Measurements from ENCODE around the gene CTBP1.

DNA sequence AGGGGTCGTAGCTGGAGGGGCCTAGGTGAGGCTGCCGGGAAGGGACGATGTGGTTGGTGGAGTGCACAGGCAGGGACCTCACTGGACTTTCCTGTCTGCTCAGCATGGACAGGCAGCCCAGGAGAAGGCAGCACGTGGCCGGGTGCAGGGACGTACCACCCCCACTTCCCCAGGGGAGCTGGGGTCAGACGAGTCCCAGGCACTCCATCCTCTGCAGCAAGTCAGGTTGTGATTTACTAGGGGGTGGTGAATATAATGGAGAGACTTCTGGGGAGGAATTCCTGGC, 1.5 kb upstream of the CTBP1 start:
- TF ChIP-seq POLR2A (IDR thresholded peaks at IDR 0.05; ENCODE audit: low read depth, low read length) (no peak), TAF1 (IDR thresholded peaks at IDR 0.05; ENCODE audit: low read depth, low read length) (no peak), POLR2AphosphoS5 (IDR thresholded peaks at IDR 0.05; ENCODE audit: low read depth, low read length) (no peak), SPI1 (IDR thresholded peaks at IDR 0.05; ENCODE audit: low read depth, low read length) (no peak), POU2F2 (IDR thresholded peaks at IDR 0.05; ENCODE audit: low read depth, low read length) (no peak)

Measured in GM12891 (cell line).